GM18870 (cell line): ENCODE results near the gene PTCD2.
"Not testable (repeated sequence)": the region's sequence is repeated elsewhere in the genome, so short reads cannot be mapped to it uniquely, and the experiment has no call there.

Experiments
- ATAC-seq: cut with Tn5 transposase; IDR thresholded peaks from one replicate; pipeline ENCODE4 v1.9.1; 2021; ENCODE audit warnings: moderate library complexity; ENCODE audit not compliant: unreplicated experiment

Gene PTCD2

DNA sequence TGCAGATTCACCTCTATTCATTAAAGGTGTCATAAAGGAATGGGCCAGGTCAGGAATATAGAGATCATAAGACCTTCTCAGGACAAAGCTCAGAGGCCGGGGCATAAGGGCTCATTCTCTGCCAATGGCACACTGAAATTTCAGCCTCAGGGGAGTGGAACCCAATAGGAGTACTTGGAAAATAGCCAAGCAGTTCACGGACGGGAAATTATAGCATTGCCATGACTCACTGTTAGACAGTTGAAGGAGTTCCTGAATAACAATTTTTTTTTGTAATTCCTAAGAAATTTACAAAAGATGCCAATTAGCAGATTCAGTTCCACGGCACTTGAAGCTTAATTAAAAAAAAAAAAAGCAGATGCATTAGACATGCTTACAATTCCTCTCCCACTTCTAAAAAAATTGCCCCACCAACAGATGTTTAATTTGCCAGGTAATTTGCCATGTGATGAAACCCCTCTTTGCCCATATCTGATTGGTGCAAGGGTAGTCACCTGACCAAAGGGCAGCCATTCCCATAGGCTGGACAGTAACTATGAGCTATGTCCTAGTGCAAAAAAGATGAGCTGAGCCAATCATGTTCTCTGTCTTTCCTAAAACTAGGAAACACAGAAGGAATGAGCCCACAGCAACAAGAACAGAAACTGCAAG is 58.6 kb downstream of the PTCD2 start:
- ATAC-seq = no peak

DNA sequence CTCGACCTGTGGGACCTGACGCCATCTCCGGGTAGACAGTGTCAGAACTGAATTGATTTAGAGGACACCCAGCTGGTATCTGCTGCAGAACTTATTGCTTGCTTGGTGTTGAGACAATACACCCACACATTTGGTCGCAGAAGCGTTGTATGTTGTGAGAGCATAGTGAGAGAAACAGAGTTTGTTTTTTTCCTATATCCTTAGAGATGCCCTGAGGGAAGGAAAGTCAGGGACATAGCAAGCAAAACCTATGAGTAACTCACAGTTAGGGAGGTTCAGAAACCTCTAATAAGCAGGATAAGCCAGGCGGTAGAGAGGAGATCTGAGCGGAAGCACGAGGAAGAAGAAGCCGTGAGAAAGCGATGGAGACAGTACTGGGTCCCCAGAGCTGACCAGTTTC is 59.8 kb downstream of the PTCD2 start:
- no peak for ATAC-seq

DNA sequence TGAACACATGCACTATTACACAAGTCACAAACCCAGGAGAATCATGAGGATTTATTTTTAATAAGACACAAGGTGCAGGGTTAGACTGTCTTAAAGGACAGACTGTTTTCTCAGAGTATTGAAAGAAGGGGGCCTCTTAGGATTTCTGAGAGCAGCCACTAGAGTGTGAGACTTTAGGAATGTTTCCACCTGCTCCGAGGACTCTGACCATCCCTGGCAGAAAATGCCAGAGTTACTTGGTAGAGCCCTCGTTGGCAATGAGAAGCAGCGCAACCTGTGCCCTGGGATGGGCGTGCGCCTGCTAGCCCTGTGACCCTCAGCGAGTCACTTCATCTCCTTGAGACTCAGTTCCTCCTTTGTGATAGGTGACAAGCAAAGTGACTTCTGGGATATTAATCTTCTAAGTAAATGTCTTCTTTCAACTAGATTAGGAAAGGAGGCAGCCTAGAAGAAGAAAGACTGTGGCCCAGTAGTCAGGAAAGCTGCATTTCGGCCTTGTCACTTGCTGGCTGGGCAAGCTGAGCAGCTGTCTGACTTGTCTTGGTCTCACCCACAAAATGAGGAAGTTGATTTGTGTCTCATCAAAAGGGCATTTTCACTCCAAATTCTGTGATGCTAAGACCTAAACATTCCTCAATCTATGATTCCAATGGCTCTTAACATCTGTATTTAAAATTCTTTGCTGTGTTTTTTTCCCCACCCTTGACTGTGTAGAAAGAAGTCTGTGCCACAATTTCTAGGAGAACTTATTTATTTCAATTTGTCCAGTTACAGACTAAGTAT is 60.5 kb downstream of the PTCD2 start:
- ATAC-seq = no peak

- ATAC-seq = no peak
Observed at GRCh38 chr5:72383280-72383679, 63.1 kb downstream of the PTCD2 start.

DNA sequence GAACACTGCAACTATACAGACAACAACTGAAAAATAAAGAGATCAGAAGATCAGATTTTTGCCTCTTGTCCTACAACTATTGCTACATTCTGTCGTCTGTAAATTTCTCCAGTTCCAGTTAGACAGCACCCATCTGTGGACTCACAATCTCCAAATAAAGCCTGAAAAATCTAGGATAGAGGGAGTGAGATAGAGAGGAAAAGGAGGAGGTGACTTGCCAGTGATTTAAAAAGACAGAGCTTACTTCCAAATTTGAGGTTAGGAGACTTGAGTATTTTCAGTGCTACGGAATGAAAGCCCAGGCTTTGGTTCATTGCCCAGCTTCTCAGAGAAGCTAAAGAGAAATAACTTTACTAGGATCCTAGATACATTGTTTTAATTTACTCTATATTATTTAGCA is 63.6 kb downstream of the PTCD2 start:
- ATAC-seq = no peak

DNA sequence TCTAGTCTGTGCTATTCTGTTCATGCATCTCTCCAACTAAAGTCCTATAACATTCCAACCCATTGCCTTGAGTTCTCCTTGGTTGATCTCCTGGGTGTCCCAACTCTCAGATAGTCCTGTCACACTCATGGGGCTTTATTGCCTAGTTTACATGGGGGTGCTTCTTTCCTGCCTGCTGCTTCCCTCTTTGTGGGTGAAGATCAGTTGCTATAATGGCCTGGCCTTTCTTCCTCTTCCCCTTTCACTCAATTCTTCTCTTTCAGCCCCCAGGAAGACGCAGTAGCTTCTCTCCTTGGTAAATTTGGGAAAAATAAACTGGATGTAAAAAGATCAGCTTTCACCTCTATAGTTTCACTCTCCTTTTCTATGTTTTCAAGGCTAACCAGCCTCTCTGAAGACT is 66.5 kb downstream of the PTCD2 start:
- no peak for ATAC-seq

DNA sequence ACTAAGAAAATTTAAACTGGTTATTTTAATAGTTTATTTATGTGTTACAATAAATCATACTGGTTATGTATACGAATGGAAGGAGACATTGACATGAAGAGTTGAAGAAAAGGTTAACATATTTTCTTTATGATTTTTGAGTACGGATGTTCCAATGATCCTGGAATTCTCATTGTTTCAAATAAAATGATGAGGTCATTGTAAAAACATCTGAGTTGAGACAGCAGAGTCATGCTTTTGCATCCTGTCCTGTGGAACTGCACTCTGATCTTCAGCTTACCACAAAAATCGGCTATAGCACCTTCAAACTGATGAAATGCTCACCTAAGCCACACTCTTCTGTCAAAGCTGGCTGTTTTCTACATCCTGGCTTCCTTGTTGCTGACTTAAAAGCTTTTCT is 67.8 kb downstream of the PTCD2 start:
- no peak for ATAC-seq

GRCh38 chr5:72388646-72389045 is 68.5 kb downstream of the PTCD2 start:
- ATAC-seq = no peak

DNA sequence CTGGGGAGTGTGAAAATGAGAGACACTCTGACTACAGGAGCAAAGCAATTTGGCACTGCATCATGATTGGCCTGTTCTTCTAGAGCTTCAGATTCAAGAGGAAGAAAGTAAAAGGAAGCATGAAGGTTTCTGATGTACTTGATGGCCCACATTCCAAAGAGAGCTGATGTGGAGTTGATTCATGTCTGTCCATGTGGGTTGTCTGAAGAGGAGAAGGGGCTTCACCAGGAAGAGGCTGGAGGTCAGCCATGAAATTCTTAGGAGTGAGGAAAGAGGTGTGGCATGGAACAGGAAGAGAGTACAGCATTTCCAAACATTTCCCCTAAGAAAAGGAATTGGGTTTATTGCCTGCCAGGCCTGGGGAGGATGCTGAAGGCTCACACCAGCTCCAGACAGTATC is 70.7 kb downstream of the PTCD2 start:
- no peak for ATAC-seq

DNA sequence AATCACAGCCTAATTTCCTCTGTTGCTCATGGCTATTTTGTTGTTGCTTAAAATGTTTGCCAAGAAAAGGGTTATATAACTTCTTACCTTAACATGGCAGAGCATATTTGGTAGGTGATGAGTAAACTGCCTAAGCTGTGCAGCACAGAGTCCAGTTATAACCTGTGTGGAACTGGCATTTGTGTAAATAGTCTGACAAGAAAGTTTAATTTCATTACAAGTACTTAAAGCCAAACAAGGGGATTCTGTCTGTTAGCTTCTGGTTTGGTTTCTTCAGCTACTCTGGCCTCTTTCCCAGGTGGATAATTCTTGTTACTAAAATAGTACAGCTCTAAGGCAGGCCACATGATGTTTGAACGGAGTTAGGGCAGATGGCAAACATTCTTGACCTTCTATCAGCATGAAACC is 72.2 kb downstream of the PTCD2 start:
- no peak for ATAC-seq

- ATAC-seq = no peak
Observed at GRCh38 chr5:72393052-72393451, 72.9 kb downstream of the PTCD2 start.

DNA sequence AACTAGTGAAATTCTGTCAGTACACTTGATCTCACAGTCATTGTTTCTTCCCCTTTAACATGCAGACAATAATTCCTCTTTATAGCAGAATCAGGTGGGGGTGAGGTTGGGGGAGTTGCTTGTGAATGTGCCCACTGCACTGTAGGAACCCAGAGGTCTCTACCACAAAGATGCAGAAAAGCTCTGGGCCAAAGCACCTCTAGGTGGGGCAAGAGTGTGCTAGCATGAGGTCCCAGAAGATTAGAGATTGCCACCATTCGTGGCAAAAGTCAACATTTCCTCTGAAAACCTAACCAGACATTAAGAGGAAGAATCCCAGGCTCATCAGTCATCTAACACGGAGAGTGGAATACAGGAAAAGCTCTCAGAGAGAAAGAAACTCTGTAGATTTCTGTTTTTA is 74.5 kb downstream of the PTCD2 start:
- ATAC-seq = no peak

DNA sequence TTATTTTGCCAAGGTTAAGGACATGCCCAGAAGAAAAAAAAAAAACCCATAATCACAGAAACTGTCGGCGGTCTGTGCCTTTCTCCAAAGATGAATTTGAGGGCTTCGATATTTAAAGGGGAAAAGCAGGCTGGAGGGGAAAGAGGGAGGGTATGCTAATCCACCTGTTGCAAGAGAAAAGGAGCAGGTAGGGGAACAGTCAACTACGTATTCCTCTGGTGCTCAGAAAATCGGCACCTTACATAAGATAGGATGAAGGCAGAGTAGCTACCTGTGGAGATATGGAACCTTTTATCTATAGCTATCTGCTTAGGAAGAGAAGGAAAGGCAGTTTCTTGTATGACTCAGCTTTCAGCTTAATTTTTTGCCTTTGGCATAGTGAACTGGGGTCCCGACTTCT is 77.7 kb downstream of the PTCD2 start:
- no peak for ATAC-seq

- no peak for ATAC-seq
Observed at GRCh38 chr5:72400950-72401349, 80.8 kb downstream of the PTCD2 start.

DNA sequence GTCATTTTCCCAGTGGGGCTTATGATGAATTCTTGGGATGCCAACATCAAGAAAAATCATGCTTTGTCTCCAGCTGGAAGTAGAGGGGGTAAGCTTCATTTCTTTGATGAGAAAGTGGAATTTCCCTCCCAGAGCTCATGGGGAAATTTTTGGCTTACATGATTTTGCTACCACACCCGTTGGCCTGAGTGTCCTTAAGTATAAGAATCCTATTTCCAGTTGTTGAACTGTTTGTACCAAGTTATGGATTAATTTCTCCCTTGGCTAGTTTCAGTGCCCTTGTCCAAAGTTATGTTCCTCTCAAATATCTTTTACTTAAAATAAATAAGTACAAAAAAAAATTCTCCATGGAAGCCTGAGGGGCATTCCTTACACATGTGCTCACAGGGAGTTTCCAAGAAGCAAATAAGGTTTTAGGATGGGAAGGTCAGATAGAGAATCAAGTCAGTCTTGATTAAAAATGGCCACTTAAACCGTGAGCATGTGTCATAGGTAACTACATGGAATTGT is 82.3 kb downstream of the PTCD2 start:
- no peak for ATAC-seq

GRCh38 chr5:72402959-72403628 is 82.9 kb downstream of the PTCD2 start:
- ATAC-seq = no peak

GRCh38 chr5:72404771-72405170 is 84.6 kb downstream of the PTCD2 start:
- ATAC-seq = not testable (repeated sequence)

DNA sequence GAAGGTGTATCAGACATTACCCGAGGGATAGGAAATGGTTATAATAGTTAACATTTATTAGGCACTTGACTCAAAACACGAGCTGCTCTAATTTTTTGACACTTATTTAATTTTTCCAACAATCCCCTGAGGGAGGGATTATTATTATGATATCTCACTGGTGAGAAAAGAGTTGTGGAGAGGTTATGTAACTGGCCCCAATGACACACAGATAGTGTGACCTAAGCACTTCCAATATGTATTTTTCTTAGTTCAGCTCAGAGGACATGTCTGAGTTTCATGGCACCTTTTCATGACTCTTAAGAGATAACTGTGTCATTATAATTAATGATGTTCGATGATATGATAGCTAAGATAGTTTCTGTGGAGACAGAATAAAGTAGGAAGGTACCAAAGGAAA is 86.9 kb downstream of the PTCD2 start:
- ATAC-seq = no peak

DNA sequence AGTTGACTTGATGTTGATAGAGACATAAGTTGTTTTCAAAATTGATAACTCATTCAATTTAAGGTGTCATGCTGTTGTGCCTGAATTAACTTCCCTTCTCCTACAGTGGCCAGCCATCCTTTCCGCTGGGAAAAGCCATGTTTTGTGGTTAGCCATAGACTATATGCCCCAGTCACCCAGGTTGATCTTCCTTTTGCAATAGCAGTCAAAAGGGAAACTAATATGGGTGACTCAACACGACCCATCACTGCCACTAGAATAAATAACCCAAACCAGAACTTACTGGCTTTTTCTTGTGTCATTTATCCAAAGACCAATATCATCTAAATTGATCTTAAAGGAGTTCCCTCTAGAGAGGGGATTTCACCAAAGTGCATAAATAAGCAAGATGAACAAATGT is 87.4 kb downstream of the PTCD2 start:
- ATAC-seq = no peak

GRCh38 chr5:72408127-72408526 is 88.0 kb downstream of the PTCD2 start:
- ATAC-seq = no peak

DNA sequence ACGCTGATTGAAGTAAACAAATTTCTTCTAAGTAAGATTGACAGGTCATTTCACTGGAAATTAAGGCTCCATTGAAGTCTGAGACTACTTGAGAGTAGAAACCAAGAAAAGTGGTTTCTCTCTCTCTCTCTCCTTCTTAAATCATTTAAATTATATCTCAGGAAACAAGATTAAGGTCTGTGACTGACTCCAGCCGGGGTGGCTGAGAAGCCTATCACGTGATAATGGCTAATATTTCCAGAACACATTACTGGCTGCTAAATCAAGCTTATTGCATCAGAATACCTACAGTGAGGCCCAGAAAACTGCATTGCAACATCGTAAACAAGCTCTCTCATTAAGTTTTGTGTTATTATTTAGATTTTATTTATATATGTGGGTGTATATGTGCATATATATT is 88.4 kb downstream of the PTCD2 start:
- ATAC-seq = no peak

GRCh38 chr5:72410688-72411295 is 90.6 kb downstream of the PTCD2 start:
- no peak for ATAC-seq
